Liver (tissue), 3 donors: ENCODE results near the gene ROR1.

Experiments
- EGR1 ChIP-seq, 2 donors: IDR thresholded peaks; 2 replicates each; pipeline ENCODE4 v1.6.1; 2016 to 2018; ENCODE audit warnings: antibody characterized with exemption in 2 of 2, low read depth in 2 of 2
- FOXA1 ChIP-seq: IDR thresholded peaks from 2 replicates; pipeline ENCODE4 v1.6.1; 2016; ENCODE audit warnings: antibody characterized with exemption
- GABPA ChIP-seq, 2 donors: IDR thresholded peaks in 1 of 2; conservative IDR thresholded peaks in 1 of 2; 2 replicates each; pipeline ENCODE4 v1.6.1; 2016; ENCODE audit warnings: antibody characterized with exemption in 2 of 2, mild to moderate bottlenecking in 1 of 2, moderate library complexity in 1 of 2
- JUND ChIP-seq, 2 donors: IDR thresholded peaks; 2 replicates each; pipeline ENCODE4 v1.6.1; 2016; ENCODE audit warnings: antibody characterized with exemption in 2 of 2
- RAD21 ChIP-seq, 2 donors: IDR thresholded peaks; 2 replicates each; pipeline ENCODE4 v1.6.1; 2016; ENCODE audit warnings: antibody characterized with exemption in 2 of 2, mild to moderate bottlenecking in 2 of 2
- SP1 ChIP-seq: IDR thresholded peaks from 2 replicates; pipeline ENCODE4 v1.6.1; 2018; ENCODE audit warnings: antibody characterized with exemption, mild to moderate bottlenecking
- YY1 ChIP-seq: IDR thresholded peaks from 2 replicates; pipeline ENCODE4 v1.6.1; 2016; ENCODE audit warnings: antibody characterized with exemption, mild to moderate bottlenecking
- TF ChIP-seq, protein P1 (sequence below): IDR thresholded peaks from 2 replicates; pipeline ENCODE4 v1.6.1; 2016; ENCODE audit warnings: antibody characterized with exemption
- TF ChIP-seq, protein P2 (sequence below): fragments of 150-350 bp; IDR thresholded peaks from 2 replicates; pipeline ENCODE4 v1.5.1; 2017; ENCODE audit warnings: improper control_type of control experiment, low read depth, low read length; ENCODE audit not compliant: missing input control
- TF ChIP-seq, protein P3 (sequence below): IDR thresholded peaks from 2 replicates; pipeline ENCODE4 v1.6.1; 2016; ENCODE audit warnings: antibody characterized with exemption
- TF ChIP-seq, protein P4 (sequence below): IDR thresholded peaks from 2 replicates; pipeline ENCODE4 v1.6.1; 2016; ENCODE audit warnings: antibody characterized with exemption, mild to moderate bottlenecking
- TF ChIP-seq, protein P5 (sequence below): IDR thresholded peaks from 2 replicates; pipeline ENCODE4 v1.6.1; 2016; ENCODE audit warnings: antibody characterized with exemption
- donor health status: healthy.
- donor health status: healthy.

- TF ChIP-seq, protein P1, sequence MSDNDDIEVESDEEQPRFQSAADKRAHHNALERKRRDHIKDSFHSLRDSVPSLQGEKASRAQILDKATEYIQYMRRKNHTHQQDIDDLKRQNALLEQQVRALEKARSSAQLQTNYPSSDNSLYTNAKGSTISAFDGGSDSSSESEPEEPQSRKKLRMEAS: no peak
- TF ChIP-seq RAD21 (IDR thresholded peaks at IDR 0.05) (no peak), JUND (IDR thresholded peaks at IDR 0.05) (no peak), YY1 (no peak), EGR1 (IDR thresholded peaks at IDR 0.05; ENCODE audit: low read depth in 2 of 2) (no peak), SP1 (no peak), GABPA (IDR thresholded peaks at IDR 0.05 in 1 of 2, conservative IDR thresholded peaks at IDR 0.05 in 1 of 2) (no peak), FOXA1 (no peak)
- TF ChIP-seq, protein P2, sequence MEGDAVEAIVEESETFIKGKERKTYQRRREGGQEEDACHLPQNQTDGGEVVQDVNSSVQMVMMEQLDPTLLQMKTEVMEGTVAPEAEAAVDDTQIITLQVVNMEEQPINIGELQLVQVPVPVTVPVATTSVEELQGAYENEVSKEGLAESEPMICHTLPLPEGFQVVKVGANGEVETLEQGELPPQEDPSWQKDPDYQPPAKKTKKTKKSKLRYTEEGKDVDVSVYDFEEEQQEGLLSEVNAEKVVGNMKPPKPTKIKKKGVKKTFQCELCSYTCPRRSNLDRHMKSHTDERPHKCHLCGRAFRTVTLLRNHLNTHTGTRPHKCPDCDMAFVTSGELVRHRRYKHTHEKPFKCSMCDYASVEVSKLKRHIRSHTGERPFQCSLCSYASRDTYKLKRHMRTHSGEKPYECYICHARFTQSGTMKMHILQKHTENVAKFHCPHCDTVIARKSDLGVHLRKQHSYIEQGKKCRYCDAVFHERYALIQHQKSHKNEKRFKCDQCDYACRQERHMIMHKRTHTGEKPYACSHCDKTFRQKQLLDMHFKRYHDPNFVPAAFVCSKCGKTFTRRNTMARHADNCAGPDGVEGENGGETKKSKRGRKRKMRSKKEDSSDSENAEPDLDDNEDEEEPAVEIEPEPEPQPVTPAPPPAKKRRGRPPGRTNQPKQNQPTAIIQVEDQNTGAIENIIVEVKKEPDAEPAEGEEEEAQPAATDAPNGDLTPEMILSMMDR: no peak
- TF ChIP-seq, protein P3, sequence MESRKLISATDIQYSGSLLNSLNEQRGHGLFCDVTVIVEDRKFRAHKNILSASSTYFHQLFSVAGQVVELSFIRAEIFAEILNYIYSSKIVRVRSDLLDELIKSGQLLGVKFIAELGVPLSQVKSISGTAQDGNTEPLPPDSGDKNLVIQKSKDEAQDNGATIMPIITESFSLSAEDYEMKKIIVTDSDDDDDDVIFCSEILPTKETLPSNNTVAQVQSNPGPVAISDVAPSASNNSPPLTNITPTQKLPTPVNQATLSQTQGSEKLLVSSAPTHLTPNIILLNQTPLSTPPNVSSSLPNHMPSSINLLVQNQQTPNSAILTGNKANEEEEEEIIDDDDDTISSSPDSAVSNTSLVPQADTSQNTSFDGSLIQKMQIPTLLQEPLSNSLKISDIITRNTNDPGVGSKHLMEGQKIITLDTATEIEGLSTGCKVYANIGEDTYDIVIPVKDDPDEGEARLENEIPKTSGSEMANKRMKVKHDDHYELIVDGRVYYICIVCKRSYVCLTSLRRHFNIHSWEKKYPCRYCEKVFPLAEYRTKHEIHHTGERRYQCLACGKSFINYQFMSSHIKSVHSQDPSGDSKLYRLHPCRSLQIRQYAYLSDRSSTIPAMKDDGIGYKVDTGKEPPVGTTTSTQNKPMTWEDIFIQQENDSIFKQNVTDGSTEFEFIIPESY: no peak
- TF ChIP-seq, protein P4, sequence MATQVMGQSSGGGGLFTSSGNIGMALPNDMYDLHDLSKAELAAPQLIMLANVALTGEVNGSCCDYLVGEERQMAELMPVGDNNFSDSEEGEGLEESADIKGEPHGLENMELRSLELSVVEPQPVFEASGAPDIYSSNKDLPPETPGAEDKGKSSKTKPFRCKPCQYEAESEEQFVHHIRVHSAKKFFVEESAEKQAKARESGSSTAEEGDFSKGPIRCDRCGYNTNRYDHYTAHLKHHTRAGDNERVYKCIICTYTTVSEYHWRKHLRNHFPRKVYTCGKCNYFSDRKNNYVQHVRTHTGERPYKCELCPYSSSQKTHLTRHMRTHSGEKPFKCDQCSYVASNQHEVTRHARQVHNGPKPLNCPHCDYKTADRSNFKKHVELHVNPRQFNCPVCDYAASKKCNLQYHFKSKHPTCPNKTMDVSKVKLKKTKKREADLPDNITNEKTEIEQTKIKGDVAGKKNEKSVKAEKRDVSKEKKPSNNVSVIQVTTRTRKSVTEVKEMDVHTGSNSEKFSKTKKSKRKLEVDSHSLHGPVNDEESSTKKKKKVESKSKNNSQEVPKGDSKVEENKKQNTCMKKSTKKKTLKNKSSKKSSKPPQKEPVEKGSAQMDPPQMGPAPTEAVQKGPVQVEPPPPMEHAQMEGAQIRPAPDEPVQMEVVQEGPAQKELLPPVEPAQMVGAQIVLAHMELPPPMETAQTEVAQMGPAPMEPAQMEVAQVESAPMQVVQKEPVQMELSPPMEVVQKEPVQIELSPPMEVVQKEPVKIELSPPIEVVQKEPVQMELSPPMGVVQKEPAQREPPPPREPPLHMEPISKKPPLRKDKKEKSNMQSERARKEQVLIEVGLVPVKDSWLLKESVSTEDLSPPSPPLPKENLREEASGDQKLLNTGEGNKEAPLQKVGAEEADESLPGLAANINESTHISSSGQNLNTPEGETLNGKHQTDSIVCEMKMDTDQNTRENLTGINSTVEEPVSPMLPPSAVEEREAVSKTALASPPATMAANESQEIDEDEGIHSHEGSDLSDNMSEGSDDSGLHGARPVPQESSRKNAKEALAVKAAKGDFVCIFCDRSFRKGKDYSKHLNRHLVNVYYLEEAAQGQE: no peak
- TF ChIP-seq, protein P5, sequence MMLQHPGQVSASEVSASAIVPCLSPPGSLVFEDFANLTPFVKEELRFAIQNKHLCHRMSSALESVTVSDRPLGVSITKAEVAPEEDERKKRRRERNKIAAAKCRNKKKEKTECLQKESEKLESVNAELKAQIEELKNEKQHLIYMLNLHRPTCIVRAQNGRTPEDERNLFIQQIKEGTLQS: no peak
These were observed 300.9 kb downstream of the ROR1 start for GRCh38 chr1:64074767-64075166.
